ENCODE results near the gene UBR7.
A peak's percentile ranks its signal among the peaks of the same experiment; 100 is the strongest.

The UBR7 gene

GRCh38 chr14:93267149-93267711 lies 60.2 kb downstream of the UBR7 start:
- H3K4me1 Mint-ChIP-seq, result peaks cover 12% of the 10 kb centered on the region
- H3K4me3 Mint-ChIP-seq, result no peak overlapping the region
- peak overlapping the region in 1 of 2 donors; percentile 23 for H3K27ac Mint-ChIP-seq
- ATAC-seq, result no peak
- DNase-seq, result no peak
- H3K27me3 Mint-ChIP-seq, result no peaks in the 10 kb centered on the region
- H3K9me3 Mint-ChIP-seq, result no peaks in the 10 kb centered on the region

- Mint-ChIP-seq H3K9me3 (no peaks in the 10 kb centered on the region), H3K4me3 (no peak overlapping the region), H3K27ac (no peak overlapping the region), H3K4me1 (peaks cover 10% of the 10 kb centered on the region), H3K27me3 (no peaks in the 10 kb centered on the region)
- no peak for ATAC-seq
- no peak for DNase-seq
Measured at GRCh38 chr14:93268406-93268805, 61.4 kb downstream of the UBR7 start.

- no peak overlapping the region for H3K4me3 Mint-ChIP-seq
- H3K27ac Mint-ChIP-seq, result no peak overlapping the region
- DNase-seq (no peak), ATAC-seq (no peak)
- H3K9me3 Mint-ChIP-seq, result no peaks in the 10 kb centered on the region
- H3K27me3 Mint-ChIP-seq, result no peaks in the 10 kb centered on the region
- no peaks in the 10 kb centered on the region for H3K4me1 Mint-ChIP-seq
Measured at GRCh38 chr14:93269341-93270068, 62.4 kb downstream of the UBR7 start.

GRCh38 chr14:93271111-93271510 lies 64.1 kb downstream of the UBR7 start:
- Mint-ChIP-seq H3K27me3 (no peaks in the 10 kb centered on the region), H3K4me1 (no peaks in the 10 kb centered on the region), H3K4me3 (no peak overlapping the region), H3K27ac (no peak overlapping the region), H3K9me3 (no peaks in the 10 kb centered on the region)
- no peak for ATAC-seq
- no peak for DNase-seq

- ATAC-seq (no peak), DNase-seq (no peak)
- H3K27me3 Mint-ChIP-seq, result no peaks in the 10 kb centered on the region
- no peaks in the 10 kb centered on the region for H3K4me1 Mint-ChIP-seq
- H3K9me3 Mint-ChIP-seq, result no peaks in the 10 kb centered on the region
- no peak overlapping the region for H3K27ac Mint-ChIP-seq
- no peak overlapping the region for H3K4me3 Mint-ChIP-seq
Measured at GRCh38 chr14:93274055-93274806, 67.2 kb downstream of the UBR7 start.

GRCh38 chr14:93276031-93276716 lies 69.1 kb downstream of the UBR7 start:
- no peak overlapping the region for H3K27ac Mint-ChIP-seq

More at GRCh38 chr14:93276031-93276716, 69.1 kb downstream of the UBR7 start:
- H3K4me3 Mint-ChIP-seq, result no peak overlapping the region
- H3K4me1 Mint-ChIP-seq, result no peaks in the 10 kb centered on the region
- no peaks in the 10 kb centered on the region for H3K27me3 Mint-ChIP-seq
- H3K9me3 Mint-ChIP-seq, result no peaks in the 10 kb centered on the region
- no peak for ATAC-seq
- DNase-seq, result no peak
